Uterus (tissue), 2 donors: ENCODE results near the gene UGT1A10.

ENCODE experiments used
- POLR2A ChIP-seq, 2 donors: fragments of 450-650 bp; IDR thresholded peaks; one replicate each; pipeline ENCODE4 v1.6.1; 2016; ENCODE audit warnings: antibody characterized with exemption in 2 of 2, mild to moderate bottlenecking in 1 of 2, moderate library complexity in 1 of 2
- TF ChIP-seq, protein P1 (sequence below), 4 experiments: fragments of 200-600 bp in 2 of 4; fragments of 450-650 bp in 2 of 4; sonication (generic) in 2 of 4; IDR thresholded peaks; one replicate each; pipeline ENCODE4 v1.5.1; 2016 to 2019; ENCODE audit warnings: antibody characterized with exemption in 4 of 4, mild to moderate bottlenecking in 2 of 4, moderate library complexity in 1 of 4

GRCh38 chr2:233745073-233745755, 109.0 kb downstream of the UGT1A10 start:
- TF ChIP-seq, protein P1, sequence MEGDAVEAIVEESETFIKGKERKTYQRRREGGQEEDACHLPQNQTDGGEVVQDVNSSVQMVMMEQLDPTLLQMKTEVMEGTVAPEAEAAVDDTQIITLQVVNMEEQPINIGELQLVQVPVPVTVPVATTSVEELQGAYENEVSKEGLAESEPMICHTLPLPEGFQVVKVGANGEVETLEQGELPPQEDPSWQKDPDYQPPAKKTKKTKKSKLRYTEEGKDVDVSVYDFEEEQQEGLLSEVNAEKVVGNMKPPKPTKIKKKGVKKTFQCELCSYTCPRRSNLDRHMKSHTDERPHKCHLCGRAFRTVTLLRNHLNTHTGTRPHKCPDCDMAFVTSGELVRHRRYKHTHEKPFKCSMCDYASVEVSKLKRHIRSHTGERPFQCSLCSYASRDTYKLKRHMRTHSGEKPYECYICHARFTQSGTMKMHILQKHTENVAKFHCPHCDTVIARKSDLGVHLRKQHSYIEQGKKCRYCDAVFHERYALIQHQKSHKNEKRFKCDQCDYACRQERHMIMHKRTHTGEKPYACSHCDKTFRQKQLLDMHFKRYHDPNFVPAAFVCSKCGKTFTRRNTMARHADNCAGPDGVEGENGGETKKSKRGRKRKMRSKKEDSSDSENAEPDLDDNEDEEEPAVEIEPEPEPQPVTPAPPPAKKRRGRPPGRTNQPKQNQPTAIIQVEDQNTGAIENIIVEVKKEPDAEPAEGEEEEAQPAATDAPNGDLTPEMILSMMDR (IDR thresholded peaks at IDR 0.05): no peak
- TF ChIP-seq POLR2A (IDR thresholded peaks at IDR 0.05): no peak
